Measurements from ENCODE around the gene JUP.
"Not testable (repeated sequence)": the region's sequence is repeated elsewhere in the genome, so short reads cannot be mapped to it uniquely, and the experiment has no call there.

The JUP gene

DNA sequence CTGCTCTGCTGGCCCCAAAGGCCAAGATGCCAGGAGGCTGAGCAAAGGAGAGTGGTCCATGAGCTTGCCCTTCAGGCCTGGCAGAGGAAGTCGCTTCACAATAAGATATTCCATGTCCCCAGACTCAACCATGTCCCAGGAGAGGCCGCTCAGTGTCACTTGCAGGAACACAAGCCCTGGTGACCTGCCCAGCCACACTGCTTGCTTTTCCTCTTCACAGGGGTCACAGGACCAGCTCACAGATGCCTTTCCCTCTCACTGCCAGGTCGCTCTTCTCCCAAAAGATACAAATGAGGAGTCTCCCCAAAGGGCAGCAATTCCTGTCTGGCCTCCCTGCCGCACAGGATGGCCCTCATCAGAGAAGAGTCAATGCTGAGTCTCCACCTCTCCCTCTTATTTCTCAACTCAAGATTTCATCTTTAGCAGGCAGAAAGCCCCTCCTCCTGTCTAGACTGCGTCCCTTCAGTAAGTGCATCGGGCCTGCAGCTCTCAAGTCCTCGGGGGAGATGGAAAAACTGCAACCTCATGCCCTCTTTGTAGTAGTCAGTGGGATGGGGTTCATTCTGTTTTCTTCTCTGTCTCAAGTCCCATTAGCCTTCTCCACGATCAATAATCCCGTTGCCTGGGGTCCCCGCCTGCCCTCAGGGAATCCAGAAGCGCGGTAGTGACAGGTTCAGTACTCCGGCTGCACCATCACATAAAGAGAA is 5.0 kb downstream of the JUP start:
- no peak for DNase-seq (ENCODE audit: low spot score)

DNA sequence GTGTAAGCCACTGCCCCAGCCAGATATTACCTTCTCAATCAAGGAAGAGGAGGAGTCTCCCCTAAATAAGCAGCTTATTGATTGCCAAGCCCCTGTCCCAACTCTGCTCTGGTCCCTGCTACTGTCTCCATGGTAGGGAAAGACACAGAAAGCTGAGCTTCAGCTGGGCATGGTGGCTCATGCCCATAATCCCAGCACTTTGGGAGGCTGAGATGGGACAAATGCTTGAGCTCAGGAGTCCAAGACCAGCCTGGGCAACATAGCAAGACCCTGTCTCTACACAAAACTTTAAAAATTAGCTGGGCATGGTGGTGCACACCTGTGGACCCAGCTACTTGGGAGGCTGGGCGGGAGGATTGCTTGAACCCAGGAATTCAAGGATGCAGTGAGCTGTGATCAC is 6.6 kb downstream of the JUP start:
- DNase-seq (ENCODE audit: low spot score) = no peak

DNA sequence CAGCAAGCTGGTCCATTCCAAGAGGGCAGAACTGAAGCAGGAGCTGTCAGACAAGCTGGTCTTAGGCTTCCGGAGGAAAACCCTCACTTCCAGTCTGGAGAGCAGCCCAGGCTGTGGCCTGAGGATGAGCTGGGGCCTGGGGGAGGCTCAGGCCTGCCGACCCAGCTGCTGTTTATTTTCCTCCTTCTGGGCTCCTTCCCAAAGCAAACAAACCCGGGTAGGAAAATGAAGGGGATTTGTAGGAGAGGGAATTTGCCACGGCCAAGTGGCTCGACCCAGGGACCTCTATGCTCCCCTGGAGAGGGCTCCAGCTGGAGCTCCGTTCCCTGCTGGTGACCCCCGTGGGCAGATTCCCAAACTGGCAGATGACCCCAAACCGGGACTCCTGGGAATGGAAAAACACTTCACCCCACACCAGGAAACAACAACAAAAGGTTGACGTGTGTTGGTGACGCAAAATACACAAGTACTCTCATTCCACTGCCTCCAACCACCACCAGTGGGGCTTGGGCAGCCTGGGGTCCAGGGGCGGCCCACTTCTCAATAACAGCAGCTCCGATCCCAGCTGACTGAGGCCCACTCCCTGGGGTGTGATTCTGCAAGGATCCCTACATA is 8.8 kb downstream of the JUP start:
- no peak for DNase-seq (ENCODE audit: low spot score)

- no peak for DNase-seq (ENCODE audit: low spot score)
Measured at GRCh38 chr17:41777157-41777573, 9.3 kb downstream of the JUP start.

- DNase-seq (ENCODE audit: low spot score) = not testable (repeated sequence)
Measured at GRCh38 chr17:41776262-41776900, 10.1 kb downstream of the JUP start.

DNA sequence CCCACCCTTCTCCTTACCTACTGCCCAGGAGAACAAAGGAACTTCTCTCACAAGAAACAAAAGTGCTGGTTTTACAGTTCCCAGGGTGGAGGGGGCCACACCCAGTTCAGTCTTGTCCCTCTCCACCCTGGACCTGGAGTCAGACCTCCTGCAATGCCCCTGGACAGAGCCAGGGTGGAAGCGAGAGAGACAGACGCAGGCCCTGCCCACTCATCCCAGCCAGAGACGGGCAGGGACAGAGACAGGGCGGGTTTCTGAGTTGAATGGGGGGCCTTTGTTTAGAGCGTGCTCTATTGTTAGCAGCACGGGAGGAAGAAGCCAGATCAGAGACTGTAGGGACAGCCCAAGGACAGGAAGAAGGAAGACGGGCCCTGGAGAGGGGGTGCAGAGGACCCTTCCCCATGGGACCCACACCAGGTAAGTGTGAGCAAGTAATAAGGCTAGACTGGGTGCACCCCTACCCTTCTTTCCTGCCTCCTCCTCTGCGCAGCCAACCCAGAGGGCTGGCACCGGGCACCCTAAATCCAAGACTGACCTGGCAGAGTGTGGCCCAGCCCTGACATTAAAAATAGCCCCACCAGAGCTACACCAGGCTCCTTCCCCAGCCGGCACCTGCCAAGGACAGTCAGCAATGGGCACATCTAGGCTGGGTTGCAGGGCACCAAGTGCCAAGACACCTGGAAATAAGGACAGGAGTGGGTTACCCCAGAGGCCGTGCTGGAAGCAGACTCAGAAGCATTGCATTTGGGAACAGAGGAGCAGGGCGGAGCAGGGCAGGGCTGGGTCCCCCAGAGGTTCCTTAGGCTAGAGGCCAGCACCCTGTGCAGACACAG is 10.9 kb downstream of the JUP start:
- DNase-seq (ENCODE audit: low spot score) = no peak

DNA sequence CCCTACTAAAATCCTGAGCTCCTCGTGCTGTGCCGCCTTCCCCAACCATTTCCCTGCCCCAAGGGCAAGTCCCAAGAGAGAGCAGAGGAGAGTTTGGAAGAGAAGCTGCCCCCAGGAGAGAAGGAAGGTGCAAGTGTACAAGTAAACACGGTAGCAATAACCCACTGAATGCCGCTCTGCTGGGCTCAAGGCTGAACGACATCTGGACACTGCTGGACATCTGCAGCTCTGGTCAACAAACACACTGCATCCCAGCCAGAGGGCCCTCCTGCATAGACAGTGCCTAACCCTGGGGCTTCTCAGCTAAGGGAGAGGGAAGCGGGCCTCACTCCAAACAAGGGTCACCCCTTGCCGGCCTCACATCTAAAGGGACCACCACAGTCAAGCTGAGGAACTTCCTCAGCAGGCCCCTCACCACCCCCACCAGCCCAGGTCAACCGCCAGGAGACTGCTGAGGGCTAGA is 12.7 kb downstream of the JUP start:
- DNase-seq (ENCODE audit: low spot score) = no peak

DNA sequence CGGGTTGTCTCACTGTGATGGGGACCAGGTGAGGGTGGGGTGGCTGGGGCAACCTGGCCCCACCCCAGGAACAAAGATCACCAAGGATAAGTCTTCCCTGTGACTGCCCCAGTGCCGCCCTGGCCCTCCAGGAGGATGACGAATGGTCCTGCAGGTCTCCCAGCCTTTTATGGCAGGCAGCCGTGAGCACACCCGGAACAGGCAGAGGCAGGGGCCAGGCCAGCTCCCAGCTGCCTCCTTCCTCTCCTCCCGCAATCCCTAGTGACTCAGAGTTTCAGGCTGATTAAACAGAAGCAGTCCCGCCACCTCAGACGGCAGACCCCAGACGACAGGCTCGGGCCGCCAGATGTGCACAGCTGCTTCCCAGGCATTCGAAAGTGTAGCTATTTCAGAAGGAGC is 13.3 kb downstream of the JUP start:
- DNase-seq (ENCODE audit: low spot score) = no peak

GRCh38 chr17:41772586-41773189 is 13.8 kb downstream of the JUP start:
- no peak for DNase-seq (ENCODE audit: low spot score)

GRCh38 chr17:41772218-41772585 is 14.3 kb downstream of the JUP start:
- no peak for DNase-seq (ENCODE audit: low spot score)

- no peak for DNase-seq (ENCODE audit: low spot score)
Measured at GRCh38 chr17:41771389-41772206, 14.9 kb downstream of the JUP start.

DNA sequence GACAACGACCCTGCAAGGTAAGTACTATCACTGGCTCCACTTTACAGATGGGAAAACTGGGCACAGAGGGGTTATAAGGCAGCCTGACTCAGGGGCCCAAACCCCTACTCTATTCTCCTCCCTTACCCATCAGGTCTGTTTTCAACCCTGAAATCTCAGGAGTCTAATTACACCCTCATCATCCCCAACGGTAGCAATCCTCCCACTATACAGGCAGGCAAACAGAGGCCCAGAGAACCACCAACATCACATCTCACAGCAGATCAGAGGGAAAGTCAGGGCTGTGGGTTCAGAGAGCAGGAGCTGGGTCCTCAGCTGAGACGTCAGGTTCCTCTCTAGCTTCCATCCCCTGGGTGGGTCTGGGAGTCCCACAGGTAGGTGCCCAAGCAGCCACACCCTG is 16.5 kb downstream of the JUP start:
- DNase-seq (ENCODE audit: low spot score) = no peak

- DNase-seq (ENCODE audit: low spot score) = no peak
Measured at GRCh38 chr17:41769346-41769862, 17.1 kb downstream of the JUP start.

- no peak for DNase-seq (ENCODE audit: low spot score)
Measured at GRCh38 chr17:41768682-41769288, 17.7 kb downstream of the JUP start.

DNA sequence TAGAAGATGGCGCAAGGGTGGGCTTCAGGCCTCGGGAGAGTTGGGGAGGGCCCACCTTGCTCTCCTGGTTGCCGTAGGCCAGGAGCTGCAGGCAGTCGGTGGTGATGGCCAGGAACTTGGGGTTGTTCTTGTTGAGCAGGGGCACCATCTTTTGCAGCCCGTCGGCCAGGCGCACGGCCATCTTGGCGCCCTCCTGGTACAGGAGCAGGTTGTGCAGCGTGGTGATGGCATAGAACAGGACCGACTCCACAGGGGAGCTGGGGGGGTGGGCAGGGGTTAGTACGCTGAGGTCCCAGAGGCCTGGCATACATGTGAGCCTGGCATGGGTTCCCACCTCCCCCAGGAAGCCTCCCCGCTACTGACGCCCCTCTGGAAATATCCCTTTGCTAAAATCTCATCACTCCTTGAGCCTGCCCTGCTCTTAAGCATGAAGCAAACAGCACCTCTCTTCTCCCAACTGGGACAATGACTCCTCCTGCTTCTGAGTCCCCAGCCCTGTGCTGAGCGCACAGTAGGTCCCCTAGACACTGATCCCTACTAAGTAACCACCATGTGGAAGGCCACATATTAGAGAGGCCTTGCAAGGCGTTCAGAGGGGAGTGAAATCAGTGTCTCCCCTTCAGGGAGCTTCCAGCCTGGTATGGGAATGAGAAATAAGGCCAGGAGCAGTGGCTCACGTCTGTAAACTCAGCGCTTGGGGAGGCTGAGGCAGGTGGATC is 19.0 kb downstream of the JUP start:
- no peak for DNase-seq (ENCODE audit: low spot score)

GRCh38 chr17:41766135-41766534 is 20.4 kb downstream of the JUP start:
- no peak for DNase-seq (ENCODE audit: low spot score)

- DNase-seq (ENCODE audit: low spot score) = no peak
Measured at GRCh38 chr17:41763327-41763726, 23.2 kb downstream of the JUP start.

DNA sequence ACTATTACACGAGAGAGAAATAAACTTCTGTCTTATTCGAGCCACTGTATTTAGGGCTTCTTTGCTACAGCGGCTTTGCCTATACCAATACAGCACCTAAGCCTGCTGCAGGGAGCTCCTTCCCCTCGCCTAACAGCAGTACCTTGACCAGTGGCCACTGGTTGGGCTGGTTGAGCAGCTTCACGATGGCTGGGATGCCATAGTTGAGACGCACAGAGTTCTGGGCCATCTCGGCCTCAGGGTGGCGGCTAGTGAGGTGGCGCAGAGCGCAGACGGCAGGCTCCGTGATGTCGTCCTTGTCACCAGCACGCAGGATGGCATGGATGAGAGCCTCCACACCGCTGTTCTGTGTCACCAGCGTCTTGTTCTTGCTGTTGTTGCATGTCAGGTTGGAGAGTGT is 23.7 kb downstream of the JUP start:
- no peak for DNase-seq (ENCODE audit: low spot score)

- DNase-seq (ENCODE audit: low spot score) = no peak
Measured at GRCh38 chr17:41762391-41762790, 24.1 kb downstream of the JUP start.

GRCh38 chr17:41760878-41761277 is 25.6 kb downstream of the JUP start:
- no peak for DNase-seq (ENCODE audit: low spot score)

Data from CD4-positive, alpha-beta T cell treated with Interleukin-2 at 100 ng/mL for 4 hours (primary cell).